Endothelial cell of umbilical vein (primary cell): ENCODE measurements around the gene CDH19. TPM values are rescaled to one million over a fixed set of nuclear protein-coding genes. Genes with fewer than 3 reads are reported as not detected.

ENCODE experiments used
- BruUV-seq: library from RNA; stranded (reverse); fragments of 400-500 nt; replicated peaks from 2 replicates; lab custom pipeline; 2021; lab: Mats Ljungman, UMichigan
- CTCF ChIA-PET: fragments of 300-600, 350-600 bp; sonication (Branson Sonifier 250); formaldehyde crosslinking; loops from one replicate; lab custom pipeline; 2021; ENCODE audit warnings: antibody characterized with exemption, inconsistent platforms; lab: Charles Lee
- POLR2A ChIA-PET: fragments of 300-600, 350-600 bp; sonication (Branson Sonifier 250); formaldehyde crosslinking; loops from one replicate; lab custom pipeline; 2021; ENCODE audit warnings: antibody characterized with exemption, inconsistent platforms; lab: Charles Lee
- DNase-seq: peaks from one replicate; pipeline ENCODE4 v3.0.0-alpha.2; 2011; ENCODE audit warnings: low read depth, low spot score
- FAIRE-seq: peaks from 2 replicates; lab custom pipeline; 2011; peaks lifted over from hg19 to GRCh38; lab: Jason Lieb, UNC
- H2AFZ ChIP-seq: 2 replicates; pipeline ENCODE4 v1.6.0; 2012; ENCODE audit warnings: low read depth, low read length, control low read depth, inconsistent platforms
- H3K27ac ChIP-seq: 2 replicates; pipeline ENCODE4 v1.5.1; 2011; ENCODE audit warnings: low read depth, mild to moderate bottlenecking, control low read depth, low read length, moderate library complexity; ENCODE audit not compliant: insufficient read depth
- H3K27me3 ChIP-seq, 2 experiments: 2 replicates each; pipeline versions ENCODE4 v1.6.0 to v1.6.1; 2011; ENCODE audit warnings: low read length in 2 of 2, mixed read lengths in 1 of 2; ENCODE audit not compliant: control insufficient read depth in 2 of 2, insufficient read depth in 2 of 2
- H3K36me3 ChIP-seq, 2 experiments: 2 replicates in 1 of 2; 3 replicates in 1 of 2; pipeline ENCODE4 v1.5.1; 2011; ENCODE audit warnings: low read length in 2 of 2, mild to moderate bottlenecking in 1 of 2, moderate library complexity in 1 of 2; ENCODE audit not compliant: control insufficient read depth in 2 of 2, insufficient read depth in 2 of 2; ENCODE audit errors: extremely low read depth in 1 of 2
- H3K4me1 ChIP-seq: 3 replicates; pipeline ENCODE4 v1.5.1; 2011; ENCODE audit warnings: mild to moderate bottlenecking, low read length; ENCODE audit not compliant: control insufficient read depth, insufficient read depth; ENCODE audit errors: extremely low read depth
- H3K4me2 ChIP-seq: 2 replicates; pipeline ENCODE4 v1.6.1; 2011; ENCODE audit warnings: low read length, control low read depth, mixed read lengths; ENCODE audit not compliant: insufficient read depth
- H3K4me3 ChIP-seq, 3 experiments: fragments of 200-600 bp in 1 of 3; sonication (generic), shearing (Covaris generic) in 1 of 3; replicated peaks in 1 of 3; 2 replicates each; pipeline ENCODE4 v1.5.1; 2011 to 2016; ENCODE audit warnings: control low read depth in 3 of 3, low read length in 3 of 3, mild to moderate bottlenecking in 2 of 3, inconsistent platforms in 1 of 3, low read depth in 1 of 3, moderate library complexity in 1 of 3; ENCODE audit not compliant: insufficient read depth in 1 of 3
- H3K79me2 ChIP-seq: 2 replicates; pipeline ENCODE4 v1.6.0; 2012; ENCODE audit warnings: low read length, inconsistent platforms; ENCODE audit not compliant: control insufficient read depth, insufficient read depth
- H3K9ac ChIP-seq: replicated peaks from 2 replicates; pipeline ENCODE3; 2011; ENCODE audit warnings: low read length, control low read depth; ENCODE audit not compliant: insufficient read depth; ENCODE audit errors: extremely low read depth
- H3K9me1 ChIP-seq: replicated peaks from 3 replicates; pipeline ENCODE4 v1.6.0; 2011; ENCODE audit warnings: mild to moderate bottlenecking, low read length; ENCODE audit not compliant: control insufficient read depth, insufficient read depth; ENCODE audit errors: extremely low read depth
- H3K9me3 ChIP-seq: replicated peaks from 2 replicates; pipeline ENCODE4 v1.5.1; 2012; ENCODE audit warnings: low read length, inconsistent platforms; ENCODE audit not compliant: control insufficient read depth, insufficient read depth
- H4K20me1 ChIP-seq: replicated peaks from 2 replicates; pipeline ENCODE3; 2011; ENCODE audit warnings: mild to moderate bottlenecking, low read length; ENCODE audit not compliant: control insufficient read depth, insufficient read depth; ENCODE audit errors: extremely low read depth
- EZH2 ChIP-seq: IDR thresholded peaks from 2 replicates; pipeline ENCODE4 v1.6.1; 2012; ENCODE audit warnings: borderline replicate concordance, low read depth, mild to moderate bottlenecking, moderate library complexity, low read length, inconsistent platforms; ENCODE audit not compliant: severe bottlenecking
- FOS ChIP-seq: IDR thresholded peaks from 2 replicates; pipeline ENCODE4 v1.6.1; 2011; ENCODE audit warnings: mild to moderate bottlenecking, low read length, moderate library complexity, borderline replicate concordance; ENCODE audit not compliant: insufficient read depth
- GATA2 ChIP-seq: IDR thresholded peaks from 2 replicates; pipeline ENCODE4 v1.7.0; 2011; ENCODE audit warnings: low read depth, mild to moderate bottlenecking, moderate library complexity, mixed read lengths, low read length; ENCODE audit not compliant: insufficient read length, insufficient read depth
- JUN ChIP-seq: IDR thresholded peaks from 2 replicates; pipeline ENCODE4 v1.6.1; 2011; ENCODE audit warnings: borderline replicate concordance, low read depth; ENCODE audit not compliant: insufficient read length, insufficient read depth
- MYC ChIP-seq: IDR thresholded peaks from one replicate; pipeline ENCODE4 v1.6.1; 2011; ENCODE audit warnings: mild to moderate bottlenecking, low read depth, low read length
- POLR2A ChIP-seq: IDR thresholded peaks from 2 replicates; pipeline ENCODE4 v1.6.1; 2012; ENCODE audit warnings: low read depth, mild to moderate bottlenecking, control low read depth, low read length
- POLR2AphosphoS5 ChIP-seq: IDR thresholded peaks from 2 replicates; pipeline ENCODE4 v1.6.1; 2012; ENCODE audit warnings: low read depth, mild to moderate bottlenecking, control low read depth, low read length, moderate library complexity; ENCODE audit not compliant: insufficient read depth
- dilution Hi-C: fragments of 300-500 bp; cut with MboI; formaldehyde crosslinking; loops from one replicate; pipeline ENCODE4 v1.15.0; 2019; ENCODE audit warnings: low sequenced_read_pairs; ENCODE audit not compliant: extremely low pct_ligation_motif_present
- intact Hi-C: fragments of 100-400 bp; cut with micrococcal nuclease; formaldehyde crosslinking; loops from one replicate; pipeline ENCODE4 v1.10.0; 2022
- polyA plus RNA-seq, 4 experiments: library from polyadenylated mRNA; depleted of rRNA in 3 of 4; stranded (reverse) in 3 of 4; unstranded in 1 of 4; fragments of >200 nt; gene quantifications; 2 replicates each; pipeline versions ENCODE4 v1.2.1 to v1.2.3, GENCODE V29; 2011 to 2012; ENCODE audit warnings: missing spikeins in 1 of 4
- total RNA-seq: library from RNA; stranded (reverse); gene quantifications from 2 replicates; pipeline ENCODE4 v1.2.3, GENCODE V29; 2021
- TF ChIP-seq, protein P1 (sequence below), 2 donors: IDR thresholded peaks; 1 replicate in 1 of 2; 2 replicates in 1 of 2; pipeline ENCODE4 v1.5.1; 2011; ENCODE audit warnings: low read length in 2 of 2, mild to moderate bottlenecking in 2 of 2, moderate library complexity in 2 of 2, control low read depth in 1 of 2, inconsistent platforms in 1 of 2, low read depth in 1 of 2; ENCODE audit not compliant: insufficient read depth in 1 of 2; ENCODE audit errors: extremely low read depth in 1 of 2
- TF ChIP-seq, protein P2 (sequence below): IDR thresholded peaks from 2 replicates; pipeline ENCODE4 v1.6.1; 2011; ENCODE audit not compliant: insufficient read depth, insufficient read length

Gene CDH19
- total and polyA plus RNA-seq, 2 donors (not counting 3 experiments of a cell fraction or from before 2014, with no cell fraction given) = not detected

DNA sequence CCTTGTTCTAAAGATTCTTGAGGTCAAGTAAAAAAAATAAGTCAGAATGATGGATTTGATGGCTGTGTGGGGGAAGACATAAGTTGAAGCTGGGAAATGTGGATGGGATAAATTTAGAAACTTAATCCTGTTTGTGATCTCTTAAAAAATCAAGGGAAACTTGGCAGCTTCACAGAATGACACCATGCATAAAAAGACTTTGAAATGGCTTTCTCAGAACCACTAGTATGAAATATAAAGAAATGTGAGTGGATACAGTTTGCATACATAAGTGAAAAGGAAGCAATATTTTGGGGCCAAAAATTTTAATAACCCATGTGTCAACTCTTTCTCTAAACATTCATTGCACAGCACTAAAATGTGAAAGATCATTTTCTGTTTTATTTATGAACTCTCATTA is 21.7 kb downstream of the CDH19 start:
- Histone ChIP-seq H3K4me2 (no peak overlapping the region), H3K27me3 (no peaks in the 10 kb centered on the region), H3K79me2 (no peaks in the 10 kb centered on the region), H3K36me3 (no peaks in the 10 kb centered on the region), H4K20me1 (no peaks in the 10 kb centered on the region), H3K9ac (no peak overlapping the region), H3K4me1 (no peaks in the 10 kb centered on the region), H2AFZ (no peak overlapping the region), H3K4me3 (no peak overlapping the region), H3K9me3 (no peaks in the 10 kb centered on the region), H3K9me1 (no peaks in the 10 kb centered on the region), H3K27ac (no peak overlapping the region)
- TF ChIP-seq JUN (no peak), POLR2A (no peak), POLR2AphosphoS5 (no peak), MYC (no peak), EZH2 (no peak), FOS (no peak), GATA2 (no peak)
- TF ChIP-seq, protein P1, sequence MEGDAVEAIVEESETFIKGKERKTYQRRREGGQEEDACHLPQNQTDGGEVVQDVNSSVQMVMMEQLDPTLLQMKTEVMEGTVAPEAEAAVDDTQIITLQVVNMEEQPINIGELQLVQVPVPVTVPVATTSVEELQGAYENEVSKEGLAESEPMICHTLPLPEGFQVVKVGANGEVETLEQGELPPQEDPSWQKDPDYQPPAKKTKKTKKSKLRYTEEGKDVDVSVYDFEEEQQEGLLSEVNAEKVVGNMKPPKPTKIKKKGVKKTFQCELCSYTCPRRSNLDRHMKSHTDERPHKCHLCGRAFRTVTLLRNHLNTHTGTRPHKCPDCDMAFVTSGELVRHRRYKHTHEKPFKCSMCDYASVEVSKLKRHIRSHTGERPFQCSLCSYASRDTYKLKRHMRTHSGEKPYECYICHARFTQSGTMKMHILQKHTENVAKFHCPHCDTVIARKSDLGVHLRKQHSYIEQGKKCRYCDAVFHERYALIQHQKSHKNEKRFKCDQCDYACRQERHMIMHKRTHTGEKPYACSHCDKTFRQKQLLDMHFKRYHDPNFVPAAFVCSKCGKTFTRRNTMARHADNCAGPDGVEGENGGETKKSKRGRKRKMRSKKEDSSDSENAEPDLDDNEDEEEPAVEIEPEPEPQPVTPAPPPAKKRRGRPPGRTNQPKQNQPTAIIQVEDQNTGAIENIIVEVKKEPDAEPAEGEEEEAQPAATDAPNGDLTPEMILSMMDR (IDR thresholded peaks at IDR 0.05; ENCODE audit: extremely low read depth in 1 of 2, insufficient read depth in 1 of 2, low read depth in 1 of 2, low read length in 2 of 2) = no peak
- TF ChIP-seq, protein P2, sequence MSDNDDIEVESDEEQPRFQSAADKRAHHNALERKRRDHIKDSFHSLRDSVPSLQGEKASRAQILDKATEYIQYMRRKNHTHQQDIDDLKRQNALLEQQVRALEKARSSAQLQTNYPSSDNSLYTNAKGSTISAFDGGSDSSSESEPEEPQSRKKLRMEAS = no peak
- DNase-seq (no peak), FAIRE-seq (no peak)
- no TSS peak for BruUV-seq
- ChIA-PET CTCF (no interaction called here), POLR2A (no interaction called here)
- dilution Hi-C loops = no loop called here
- intact Hi-C loops = no loop called here
